Kidney (tissue), 14 donors: Measurements from ENCODE around the gene KRT7. TPM values are rescaled to one million over a fixed set of nuclear protein-coding genes. Genes with fewer than 3 reads are reported as not detected.

Experiments used
- DNase-seq, 5 donors: peaks; one replicate each; pipeline ENCODE4 v3.0.0-alpha.2; 2013 to 2020
- FAIRE-seq: peaks from 2 replicates; lab custom pipeline; 2012; peaks lifted over from hg19 to GRCh38; lab: Jason Lieb, UNC
- H3K27ac ChIP-seq, 2 donors: one replicate each; pipeline ENCODE4 v1.7.0; 2013; ENCODE audit warnings: low read depth in 2 of 2, low read length in 2 of 2, inconsistent platforms in 1 of 2
- H3K27me3 ChIP-seq: one replicate; pipeline ENCODE4 v1.7.1; 2013; ENCODE audit warnings: low read length, inconsistent platforms; ENCODE audit not compliant: control insufficient read depth, insufficient read depth
- H3K36me3 ChIP-seq, 3 donors: one replicate each; pipeline versions ENCODE4 v1.7.0 to v1.7.1; 2013; ENCODE audit warnings: low read length in 3 of 3, control low read depth in 1 of 3, inconsistent platforms in 1 of 3; ENCODE audit not compliant: insufficient read depth in 3 of 3, control insufficient read depth in 2 of 3
- H3K4me1 ChIP-seq, 3 donors: one replicate each; pipeline versions ENCODE4 v1.7.0 to v1.7.1; 2013; ENCODE audit warnings: low read length in 3 of 3, inconsistent platforms in 1 of 3, low read depth in 1 of 3; ENCODE audit not compliant: control insufficient read depth in 2 of 3, insufficient read depth in 2 of 3
- H3K4me3 ChIP-seq, 3 donors: one replicate each; pipeline versions ENCODE4 v1.7.0 to v1.8.1; 2013; ENCODE audit warnings: low read length in 3 of 3, control low read depth in 1 of 3, inconsistent platforms in 1 of 3
- H3K9ac ChIP-seq, 3 donors: one replicate each; pipeline versions ENCODE4 v1.7.0 to v1.7.1; 2013; ENCODE audit warnings: low read length in 3 of 3, control low read depth in 1 of 3, inconsistent platforms in 1 of 3
- H3K9me3 ChIP-seq, 3 donors: one replicate each; pipeline versions ENCODE4 v1.7.0 to v1.7.1; 2013; ENCODE audit warnings: low read length in 3 of 3, control low read depth in 1 of 3, inconsistent platforms in 1 of 3; ENCODE audit not compliant: control insufficient read depth in 2 of 3, insufficient read depth in 1 of 3
- intact Hi-C: fragments of 100-400 bp; cut with DNase I; formaldehyde crosslinking; loops from one replicate; pipeline ENCODE4 v1.11.1; 2022
- polyA plus RNA-seq: library from polyadenylated mRNA; stranded (reverse); fragments of 350-450 nt; fragmentation: Illumina TruSeq; extraction: RNeasy Lipid Tissue Mini Kit (QIAGEN cat#74804); gene quantifications from one replicate; pipeline ENCODE4 v1.2.3, GENCODE V29; 2014; ENCODE audit warnings: low read depth, low replicate concordance; ENCODE audit not compliant: insufficient read depth
- total RNA-seq: library from RNA; stranded (reverse); fragmentation: NEBNext Ultra II Directional; extraction: Animal tissue kit (Norgen Biotek cat#: 25700); gene quantifications from one replicate; pipeline ENCODE4 v1.2.1, GENCODE V29; 2021
- TF ChIP-seq, protein P1 (sequence below): IDR thresholded peaks from 3 replicates; pipeline ENCODE4 v1.5.1; 2012; ENCODE audit warnings: mild to moderate bottlenecking, moderate library complexity, borderline replicate concordance; ENCODE audit not compliant: insufficient read depth; ENCODE audit errors: extremely low read depth
- donor health status: control.
- donor health status: control.
- donor health status: control.
- donor health status: control.
- donor health status: control.
- donor health status: DM: yes; HTN: yes; CAD: no.
- donor health status: Normal renal cell carcinoma (clear cell type).

The KRT7 gene
- total and polyA plus RNA-seq, 2 donors from 2014 or later = 173 to 1,490 TPM

DNA sequence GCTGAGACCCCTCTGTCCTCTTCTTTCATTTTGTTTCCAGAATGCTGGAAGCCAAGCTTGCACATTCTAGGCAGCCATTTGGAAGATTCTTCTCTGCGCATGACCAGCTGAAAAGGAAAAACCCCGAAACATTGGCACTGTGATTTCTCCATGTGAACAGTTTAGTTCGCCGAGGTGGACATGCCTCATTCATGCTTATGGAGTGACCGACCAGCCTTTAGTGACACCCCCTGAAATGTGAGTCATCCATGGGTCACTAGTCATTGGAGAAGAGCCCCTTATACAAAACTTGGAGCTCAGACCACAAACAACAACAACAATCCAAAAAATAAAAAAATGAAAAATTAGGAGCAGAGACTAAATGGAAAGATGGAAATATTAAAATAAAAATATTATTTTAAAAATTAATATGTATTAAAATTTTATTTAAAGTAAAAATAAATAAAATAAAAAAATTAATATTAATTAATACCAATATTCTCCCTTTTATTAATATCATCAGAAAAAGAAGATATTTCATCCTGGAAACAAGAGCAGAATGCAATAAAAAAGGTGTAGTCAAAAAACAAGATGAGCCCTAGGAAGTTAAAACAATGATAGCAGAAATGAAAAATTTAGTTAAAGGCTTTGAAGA is 9.5 kb upstream of the KRT7 start:
- FAIRE-seq = peak; percentile 97
- H3K27ac ChIP-seq = no peak overlapping the region
- no peaks in the 10 kb centered on the region for H3K36me3 ChIP-seq
- H3K27me3 ChIP-seq = no peaks in the 10 kb centered on the region
- no peak overlapping the region for H3K4me3 ChIP-seq
- intact Hi-C loops = no loop called here
- TF ChIP-seq, protein P1, sequence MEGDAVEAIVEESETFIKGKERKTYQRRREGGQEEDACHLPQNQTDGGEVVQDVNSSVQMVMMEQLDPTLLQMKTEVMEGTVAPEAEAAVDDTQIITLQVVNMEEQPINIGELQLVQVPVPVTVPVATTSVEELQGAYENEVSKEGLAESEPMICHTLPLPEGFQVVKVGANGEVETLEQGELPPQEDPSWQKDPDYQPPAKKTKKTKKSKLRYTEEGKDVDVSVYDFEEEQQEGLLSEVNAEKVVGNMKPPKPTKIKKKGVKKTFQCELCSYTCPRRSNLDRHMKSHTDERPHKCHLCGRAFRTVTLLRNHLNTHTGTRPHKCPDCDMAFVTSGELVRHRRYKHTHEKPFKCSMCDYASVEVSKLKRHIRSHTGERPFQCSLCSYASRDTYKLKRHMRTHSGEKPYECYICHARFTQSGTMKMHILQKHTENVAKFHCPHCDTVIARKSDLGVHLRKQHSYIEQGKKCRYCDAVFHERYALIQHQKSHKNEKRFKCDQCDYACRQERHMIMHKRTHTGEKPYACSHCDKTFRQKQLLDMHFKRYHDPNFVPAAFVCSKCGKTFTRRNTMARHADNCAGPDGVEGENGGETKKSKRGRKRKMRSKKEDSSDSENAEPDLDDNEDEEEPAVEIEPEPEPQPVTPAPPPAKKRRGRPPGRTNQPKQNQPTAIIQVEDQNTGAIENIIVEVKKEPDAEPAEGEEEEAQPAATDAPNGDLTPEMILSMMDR = no peak
- H3K4me1 ChIP-seq = no peaks in the 10 kb centered on the region
- H3K9me3 ChIP-seq = no peaks in the 10 kb centered on the region
- no peak overlapping the region for H3K9ac ChIP-seq
- DNase-seq = peak in 2 of 5 donors; percentile 7 to 11

DNA sequence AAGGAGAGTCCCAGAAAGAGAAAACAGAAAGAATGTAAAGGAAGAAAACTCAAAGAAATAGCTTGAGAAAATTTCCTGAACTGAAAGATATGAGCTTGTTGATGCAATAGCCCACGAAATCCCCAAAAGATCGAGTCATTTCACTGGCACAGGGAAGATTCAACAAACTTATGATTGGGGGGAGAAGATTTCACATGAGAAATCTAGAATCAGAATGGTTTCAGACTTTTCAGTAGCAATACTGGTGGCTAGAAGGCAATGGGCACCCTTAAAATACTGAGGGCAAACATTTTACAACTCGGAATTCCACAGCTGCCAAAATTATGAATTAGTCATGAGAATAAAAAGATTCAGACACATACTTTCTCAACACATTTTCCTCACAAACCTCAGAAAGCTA is 8.9 kb upstream of the KRT7 start:
- no peak overlapping the region for H3K27ac ChIP-seq
- no peak for FAIRE-seq
- H3K36me3 ChIP-seq = no peaks in the 10 kb centered on the region
- no peak overlapping the region for H3K4me3 ChIP-seq
- no peaks in the 10 kb centered on the region for H3K9me3 ChIP-seq
- H3K4me1 ChIP-seq = no peaks in the 10 kb centered on the region
- DNase-seq = no peak
- H3K9ac ChIP-seq = no peak overlapping the region
- intact Hi-C loops = no loop called here
- TF ChIP-seq, protein P1 = no peak
- no peaks in the 10 kb centered on the region for H3K27me3 ChIP-seq

DNA sequence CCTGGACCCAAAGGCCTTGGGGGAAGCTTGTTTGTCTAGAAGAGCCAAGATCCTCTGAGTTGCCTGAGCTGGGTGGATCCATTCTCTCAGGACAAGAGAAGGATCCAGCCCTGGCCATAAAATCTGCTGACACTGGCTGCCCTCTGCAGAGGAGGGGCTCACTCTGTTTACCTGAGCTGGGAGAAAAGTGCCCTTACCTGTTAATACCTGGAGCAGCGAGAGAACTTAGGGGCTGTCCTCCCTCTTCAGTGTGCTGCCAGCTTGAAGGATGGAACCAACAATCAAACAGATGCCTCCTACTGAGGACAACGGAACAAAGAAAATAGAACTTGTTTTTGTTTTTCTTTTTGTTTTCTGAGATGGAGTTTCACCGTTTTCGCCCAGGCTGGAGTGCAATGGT is 7.3 kb upstream of the KRT7 start:
- H3K9ac ChIP-seq = no peak overlapping the region
- H3K4me3 ChIP-seq = no peak overlapping the region
- no peaks in the 10 kb centered on the region for H3K9me3 ChIP-seq
- intact Hi-C loops = no loop called here
- no peak overlapping the region for H3K27ac ChIP-seq
- no peaks in the 10 kb centered on the region for H3K36me3 ChIP-seq
- no peak for FAIRE-seq
- no peaks in the 10 kb centered on the region for H3K27me3 ChIP-seq
- TF ChIP-seq, protein P1 = no peak
- peak in 2 of 5 donors; percentile 7 to 11 for DNase-seq
- peaks cover 0 to 4% (median 0%) of the 10 kb centered on the region in 3 donors for H3K4me1 ChIP-seq
